GM21515 (cell line): ENCODE measurements around the gene SLC9A3.
A peak's percentile ranks its signal among the peaks of the same experiment; 100 is the strongest.

ENCODE experiments used
- ATAC-seq: cut with Tn5 transposase; IDR thresholded peaks from one replicate; pipeline ENCODE4 v1.9.1; 2021; ENCODE audit not compliant: unreplicated experiment

The SLC9A3 gene

GRCh38 chr5:539469-540070 lies 15.3 kb upstream of the SLC9A3 start:
- no peak for ATAC-seq

- ATAC-seq, result no peak
These were observed 14.7 kb upstream of the SLC9A3 start for GRCh38 chr5:538801-539468.

DNA sequence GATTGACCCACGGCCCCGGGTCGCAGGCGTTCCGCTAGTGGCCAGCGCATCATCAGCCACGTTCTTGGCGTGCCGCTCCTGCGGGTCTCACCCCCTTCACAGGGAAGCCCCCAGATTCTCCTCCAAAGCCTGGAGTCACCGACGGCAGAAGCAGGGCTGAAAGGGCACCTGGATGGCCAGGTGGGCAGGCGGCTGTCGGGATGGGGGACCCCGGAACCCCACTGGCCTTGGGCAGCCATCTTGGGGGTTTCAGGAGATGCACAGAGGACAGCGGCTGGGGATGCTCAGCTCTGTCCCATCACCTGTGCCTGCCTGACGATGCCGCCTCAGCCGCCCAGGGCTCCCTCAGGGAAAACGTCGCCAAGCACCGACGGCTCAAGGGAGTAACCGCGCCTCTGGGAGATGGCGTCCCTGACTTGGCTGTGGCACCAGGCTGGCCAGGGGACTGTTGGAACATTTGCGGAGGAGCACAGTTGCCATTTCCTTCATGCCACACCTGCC lies 14.1 kb upstream of the SLC9A3 start:
- no peak for ATAC-seq

DNA sequence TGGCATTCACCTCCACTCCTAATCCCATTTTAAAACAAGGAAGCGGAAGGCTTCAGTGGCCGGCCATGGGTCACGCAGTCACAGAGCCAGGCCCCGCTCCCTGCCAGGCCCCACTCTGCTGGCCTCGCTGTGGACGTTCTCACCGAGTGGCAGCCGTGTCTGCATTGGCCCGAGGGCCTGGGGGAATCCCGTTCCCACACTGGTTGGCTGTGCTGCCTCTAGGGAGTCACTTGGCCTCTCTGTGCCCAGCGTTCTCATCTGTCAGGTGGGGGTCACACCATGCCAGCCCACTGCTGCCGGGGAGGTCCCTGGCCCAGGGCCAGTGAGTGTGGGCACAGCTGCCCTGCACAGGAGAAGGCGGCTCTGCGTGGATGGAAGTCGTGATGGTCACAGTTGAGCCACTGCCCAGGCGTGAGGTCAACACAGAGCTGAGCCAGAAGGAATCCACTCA lies 13.4 kb upstream of the SLC9A3 start:
- no peak for ATAC-seq

GRCh38 chr5:537098-537497 lies 12.8 kb upstream of the SLC9A3 start:
- ATAC-seq, result no peak

- ATAC-seq, result no peak
These were observed 11.8 kb upstream of the SLC9A3 start for GRCh38 chr5:535846-536698.

DNA sequence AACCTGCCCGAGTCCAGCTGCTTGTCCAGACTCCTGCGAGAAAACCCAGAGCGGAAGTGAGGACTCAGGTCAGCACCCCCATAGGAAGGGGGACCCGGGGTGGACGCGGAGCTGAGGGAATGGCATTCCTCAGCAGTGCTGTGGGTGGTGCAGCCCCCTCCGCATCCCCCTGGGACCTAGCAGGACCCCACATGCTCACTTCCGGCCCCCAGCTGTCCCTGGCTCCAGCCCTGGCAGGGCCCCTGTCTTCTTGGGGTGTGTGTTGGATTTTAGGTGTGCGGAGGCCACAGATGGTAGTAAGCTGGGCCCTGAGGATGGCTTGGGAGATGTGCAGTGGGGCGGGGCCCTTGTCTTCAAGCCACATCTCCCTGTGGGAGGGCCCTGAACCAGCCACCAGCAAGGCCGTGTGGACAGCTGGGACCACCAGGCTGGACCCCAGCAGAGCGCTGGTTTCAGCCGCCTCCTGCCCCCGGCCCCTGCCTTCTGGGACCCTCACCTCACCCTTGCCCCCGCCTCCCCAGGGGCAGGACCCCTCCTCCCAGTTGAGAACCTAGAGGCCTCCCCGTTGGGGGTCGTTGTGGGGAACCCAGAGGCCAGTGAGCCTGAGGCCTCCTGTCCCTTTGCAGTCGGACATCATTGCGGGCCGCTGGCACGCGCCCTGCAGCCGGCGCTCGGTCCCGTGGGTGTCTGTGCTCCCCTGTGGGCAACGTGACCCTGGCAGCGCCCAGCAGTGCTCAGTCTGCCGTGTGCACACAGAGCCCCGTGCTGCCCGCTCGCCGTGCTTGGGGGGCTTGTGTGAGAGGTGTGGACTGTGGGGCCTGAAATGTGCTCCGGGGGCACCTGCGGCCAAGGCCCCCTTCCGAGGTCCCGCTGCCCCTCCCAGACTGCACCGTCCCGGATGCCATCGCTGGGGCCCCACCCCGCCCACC lies 10.8 kb upstream of the SLC9A3 start:
- no peak for ATAC-seq

GRCh38 chr5:533955-534742 lies 9.9 kb upstream of the SLC9A3 start:
- no peak for ATAC-seq

DNA sequence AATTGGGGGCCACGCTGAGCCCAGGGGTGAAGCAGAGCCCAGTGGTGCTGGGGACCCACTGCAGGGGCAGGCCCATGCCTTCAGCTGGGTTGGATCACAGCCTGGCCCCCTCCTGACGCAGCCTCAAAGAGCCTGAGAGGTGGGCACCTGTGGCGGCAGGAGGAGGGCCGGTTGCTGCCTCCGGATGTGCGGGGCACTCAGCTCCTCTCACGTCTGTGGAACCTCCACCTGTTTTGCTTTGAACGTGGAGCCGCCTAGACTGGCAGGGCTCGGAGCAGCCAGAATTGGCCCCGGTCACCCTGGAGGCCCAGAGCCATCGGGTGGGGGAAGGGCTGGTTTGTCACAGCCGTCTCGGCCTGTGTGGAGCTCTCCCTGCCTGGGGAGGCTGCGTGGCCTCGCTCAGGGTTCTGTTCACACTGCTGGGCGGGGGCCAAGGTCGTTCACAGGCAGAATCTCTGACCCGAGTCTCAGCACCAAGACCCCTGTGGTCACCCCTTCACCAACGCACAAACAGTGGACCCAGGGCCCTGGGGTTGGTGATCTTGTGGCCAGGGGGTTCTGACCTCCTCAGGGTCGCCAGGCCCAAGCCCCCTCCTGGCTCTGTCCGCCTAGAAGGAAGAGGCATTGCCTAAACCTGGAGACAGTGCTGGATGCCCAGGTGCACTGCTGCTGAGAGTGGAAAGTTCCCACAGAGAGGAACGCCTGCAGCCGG lies 9.2 kb upstream of the SLC9A3 start:
- no peak for ATAC-seq

DNA sequence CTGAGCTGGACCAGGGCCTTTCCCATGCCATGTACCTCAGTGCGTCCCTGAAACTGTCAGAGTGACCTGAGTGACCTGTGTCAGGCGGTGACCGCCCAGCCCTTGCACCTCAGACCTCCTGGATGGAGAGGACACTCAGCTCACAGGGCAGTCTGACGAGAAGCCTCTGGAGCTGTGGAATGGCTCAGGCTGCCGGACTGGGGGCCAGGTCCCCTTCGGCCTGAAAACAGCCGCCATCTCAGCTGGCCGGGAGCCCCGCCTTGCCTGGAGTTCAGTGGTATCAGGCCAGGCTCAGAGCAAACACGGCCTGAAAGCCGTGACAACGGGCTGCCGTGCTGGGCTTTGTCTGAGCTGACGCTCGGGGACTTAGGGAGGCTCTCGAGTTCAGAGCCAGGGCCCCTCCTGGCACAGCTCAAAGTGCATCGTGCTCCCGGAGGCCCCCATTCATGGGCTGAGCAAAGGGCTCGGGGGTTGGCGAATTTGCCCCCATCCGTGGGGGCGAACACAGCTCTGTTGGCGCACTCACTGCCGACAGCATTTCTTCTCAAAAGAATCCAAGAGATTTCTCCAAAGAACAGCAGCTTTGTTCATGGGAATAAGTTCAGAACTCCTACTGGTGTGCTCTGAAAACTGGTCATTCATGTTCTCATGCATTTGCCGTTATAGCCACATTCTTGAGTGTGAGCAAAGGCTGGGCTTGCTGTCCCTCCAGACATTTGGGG lies 8.4 kb upstream of the SLC9A3 start:
- no peak for ATAC-seq

GRCh38 chr5:531749-532315 lies 7.6 kb upstream of the SLC9A3 start:
- no peak for ATAC-seq

- ATAC-seq, result no peak
These were observed 7.0 kb upstream of the SLC9A3 start for GRCh38 chr5:531101-531748.

- ATAC-seq, result peak; percentile 41
These were observed 6.0 kb upstream of the SLC9A3 start for GRCh38 chr5:530001-530955.

DNA sequence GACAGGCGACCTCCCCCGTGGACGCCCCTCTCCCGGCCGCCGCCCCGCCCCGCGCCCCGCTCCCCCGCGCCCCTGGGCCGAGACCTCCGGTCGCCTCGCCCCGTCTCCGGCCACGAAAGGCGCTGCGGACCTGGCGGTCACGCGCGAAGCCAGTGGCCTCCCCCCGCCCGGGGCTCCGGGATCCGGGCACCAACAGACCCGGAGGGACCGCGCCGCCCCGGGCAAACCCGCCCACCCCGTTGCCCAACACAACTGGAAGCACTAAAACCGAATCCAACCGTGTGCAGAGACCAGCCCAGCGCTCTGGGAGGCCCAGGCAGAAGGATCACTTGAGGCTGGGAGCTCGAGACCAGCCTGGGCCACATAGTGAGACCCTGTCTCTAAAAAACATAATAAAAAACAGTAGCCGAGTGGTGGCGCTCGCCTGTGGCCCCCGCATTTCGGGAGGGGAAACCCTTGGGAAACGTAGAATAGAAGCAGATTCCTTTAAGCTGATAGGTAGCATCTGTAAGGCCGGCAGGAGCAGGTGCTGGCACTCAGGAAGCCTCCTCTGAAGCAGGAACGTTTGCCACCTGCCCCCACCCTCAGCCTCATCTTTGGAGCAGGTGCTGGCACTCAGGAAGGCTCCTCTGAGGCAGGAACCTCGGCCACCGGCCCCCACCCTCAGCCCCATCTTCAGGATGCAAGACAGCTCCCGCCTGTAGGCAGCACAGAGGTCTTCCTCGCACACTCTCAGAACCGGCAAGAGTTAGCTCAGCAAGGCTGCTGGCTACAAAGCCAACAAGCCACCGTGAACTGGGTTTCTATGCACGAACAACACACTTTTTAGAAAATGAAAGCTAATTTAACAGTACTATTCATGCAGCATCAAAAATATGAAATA lies 4.6 kb upstream of the SLC9A3 start:
- no peak for ATAC-seq
